Transverse colon (tissue), 4 donors: ENCODE data around the gene KLK13. TPM values are rescaled to one million over a fixed set of nuclear protein-coding genes. Genes with fewer than 3 reads are reported as not detected.

Experiments
- DNase-seq: peaks from one replicate; pipeline ENCODE4 v3.0.0-alpha.2; 2019
- H3K27ac ChIP-seq, 4 donors: fragments of 200-600 bp; sonication (generic); 2 replicates each; pipeline ENCODE4 v1.5.1; 2016 to 2018; ENCODE audit warnings: inconsistent platforms in 4 of 4
- H3K27me3 ChIP-seq: fragments of 200-600 bp; sonication (generic); 2 replicates; pipeline ENCODE4 v1.5.1; 2017; ENCODE audit warnings: inconsistent platforms
- H3K36me3 ChIP-seq, 4 donors: fragments of 200-600 bp; sonication (generic); 2 replicates each; pipeline ENCODE4 v1.5.1; 2017 to 2019; ENCODE audit warnings: inconsistent platforms in 4 of 4
- H3K4me1 ChIP-seq, 4 donors: fragments of 200-600 bp; sonication (generic); 2 replicates each; pipeline ENCODE4 v1.5.1; 2017 to 2020; ENCODE audit warnings: inconsistent platforms in 4 of 4
- H3K4me3 ChIP-seq, 4 donors: fragments of 200-600 bp; sonication (generic); 1 replicate in 1 of 4; 2 replicates in 3 of 4; pipeline versions ENCODE4 v1.5.1 to v1.6.1; 2017 to 2019; ENCODE audit warnings: inconsistent platforms in 4 of 4
- H3K9me3 ChIP-seq, 2 donors: fragments of 200-600 bp; sonication (generic); 2 replicates each; pipeline ENCODE4 v1.5.1; 2017 to 2019; ENCODE audit warnings: inconsistent platforms in 2 of 2
- EP300 ChIP-seq: sonication (generic); formaldehyde crosslinking; IDR thresholded peaks from one replicate; pipeline ENCODE4 v1.6.1; 2017; ENCODE audit warnings: antibody characterized with exemption, low read depth
- POLR2A ChIP-seq: fragments of 450-650 bp; IDR thresholded peaks from one replicate; pipeline ENCODE4 v1.6.1; 2016; ENCODE audit warnings: antibody characterized with exemption, mild to moderate bottlenecking, moderate library complexity
- POLR2AphosphoS5 ChIP-seq, 3 donors: sonication (generic); formaldehyde crosslinking; IDR thresholded peaks; one replicate each; pipeline ENCODE4 v1.6.1; 2016; ENCODE audit warnings: antibody characterized with exemption in 3 of 3
- WGBS, 2 donors: methylation state at CpG; one replicate each; pipeline ENCODE4 v1.1.5; 2018; ENCODE audit warnings: low coverage in 1 of 2; 5-methylcytosine and 5-hydroxymethylcytosine counted together
- in situ Hi-C, 4 donors: fragments of 200-750 bp; cut with MboI; loops; one replicate each; pipeline versions ENCODE4 v1.15.0 to v1.15.1; 2017; ENCODE audit warnings: low sequenced_read_pairs in 3 of 4, low pct_ligation_motif_present in 1 of 4, low pct_unique_long_range_greater_than_20kb in 1 of 4
- intact Hi-C: fragments of 100-400 bp; cut with DNase I; formaldehyde crosslinking; loops from one replicate; pipeline ENCODE4 v1.15.1; 2023; ENCODE audit warnings: low total_unique reads
- total RNA-seq, 4 donors: library from RNA; depleted of rRNA; stranded (reverse); fragments of >200 nt; gene quantifications; one replicate each; pipeline ENCODE4 v1.1.0, GENCODE V29; 2016
- TF ChIP-seq, protein P1 (sequence below), 5 experiments: fragments of 200-600 bp in 3 of 5; fragments of 450-650 bp in 2 of 5; sonication (generic) in 3 of 5; IDR thresholded peaks; 1 replicate in 2 of 5; 2 replicates in 3 of 5; pipeline ENCODE4 v1.5.1; 2016 to 2017; ENCODE audit warnings: antibody characterized with exemption in 5 of 5, inconsistent platforms in 3 of 5, mild to moderate bottlenecking in 2 of 5, moderate library complexity in 1 of 5

Gene KLK13
- total RNA-seq, 4 donors from 2014 or later = 3.3 TPM; not detected in 3

DNA sequence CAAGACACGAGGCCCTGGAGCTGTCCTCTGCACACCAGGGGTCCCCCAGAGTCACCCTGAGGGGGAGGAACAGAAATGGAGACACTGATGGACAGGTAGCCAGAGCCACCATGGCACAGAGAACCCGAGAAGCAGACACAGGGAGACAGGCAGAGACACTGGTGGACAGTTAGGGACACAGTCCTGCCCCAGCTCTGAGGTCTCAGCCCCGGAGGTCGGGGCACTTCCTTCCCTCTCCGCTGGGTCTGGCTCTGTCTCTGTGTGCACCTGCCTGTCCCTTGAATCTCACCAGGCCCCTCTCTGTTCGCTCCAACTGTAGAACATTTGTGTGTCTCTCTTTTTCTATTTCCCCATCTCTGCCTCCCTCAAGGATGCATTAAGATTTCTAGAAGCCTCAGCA lies 13.2 kb upstream of the KLK13 start:
- Histone ChIP-seq H3K4me3 (no peak overlapping the region), H3K36me3 (no peaks in the 10 kb centered on the region), H3K4me1 (no peaks in the 10 kb centered on the region), H3K9me3 (peaks cover 0 to 3% of the 10 kb centered on the region in 2 donors), H3K27me3 (peaks cover 10% of the 10 kb centered on the region), H3K27ac (no peak overlapping the region)
- no peak for DNase-seq
- intact Hi-C loops (no loop called here), in situ Hi-C loops (no loop called here)
- TF ChIP-seq EP300 (no peak), POLR2AphosphoS5 (IDR thresholded peaks at IDR 0.05) (no peak), POLR2A (no peak)
- TF ChIP-seq, protein P1, sequence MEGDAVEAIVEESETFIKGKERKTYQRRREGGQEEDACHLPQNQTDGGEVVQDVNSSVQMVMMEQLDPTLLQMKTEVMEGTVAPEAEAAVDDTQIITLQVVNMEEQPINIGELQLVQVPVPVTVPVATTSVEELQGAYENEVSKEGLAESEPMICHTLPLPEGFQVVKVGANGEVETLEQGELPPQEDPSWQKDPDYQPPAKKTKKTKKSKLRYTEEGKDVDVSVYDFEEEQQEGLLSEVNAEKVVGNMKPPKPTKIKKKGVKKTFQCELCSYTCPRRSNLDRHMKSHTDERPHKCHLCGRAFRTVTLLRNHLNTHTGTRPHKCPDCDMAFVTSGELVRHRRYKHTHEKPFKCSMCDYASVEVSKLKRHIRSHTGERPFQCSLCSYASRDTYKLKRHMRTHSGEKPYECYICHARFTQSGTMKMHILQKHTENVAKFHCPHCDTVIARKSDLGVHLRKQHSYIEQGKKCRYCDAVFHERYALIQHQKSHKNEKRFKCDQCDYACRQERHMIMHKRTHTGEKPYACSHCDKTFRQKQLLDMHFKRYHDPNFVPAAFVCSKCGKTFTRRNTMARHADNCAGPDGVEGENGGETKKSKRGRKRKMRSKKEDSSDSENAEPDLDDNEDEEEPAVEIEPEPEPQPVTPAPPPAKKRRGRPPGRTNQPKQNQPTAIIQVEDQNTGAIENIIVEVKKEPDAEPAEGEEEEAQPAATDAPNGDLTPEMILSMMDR (IDR thresholded peaks at IDR 0.05) = no peak
- WGBS, 2 donors = 70% methylated on average over 6 of the region's 6 CpGs; no CpG with 5 or more reads in 1 of the 2 donors

DNA sequence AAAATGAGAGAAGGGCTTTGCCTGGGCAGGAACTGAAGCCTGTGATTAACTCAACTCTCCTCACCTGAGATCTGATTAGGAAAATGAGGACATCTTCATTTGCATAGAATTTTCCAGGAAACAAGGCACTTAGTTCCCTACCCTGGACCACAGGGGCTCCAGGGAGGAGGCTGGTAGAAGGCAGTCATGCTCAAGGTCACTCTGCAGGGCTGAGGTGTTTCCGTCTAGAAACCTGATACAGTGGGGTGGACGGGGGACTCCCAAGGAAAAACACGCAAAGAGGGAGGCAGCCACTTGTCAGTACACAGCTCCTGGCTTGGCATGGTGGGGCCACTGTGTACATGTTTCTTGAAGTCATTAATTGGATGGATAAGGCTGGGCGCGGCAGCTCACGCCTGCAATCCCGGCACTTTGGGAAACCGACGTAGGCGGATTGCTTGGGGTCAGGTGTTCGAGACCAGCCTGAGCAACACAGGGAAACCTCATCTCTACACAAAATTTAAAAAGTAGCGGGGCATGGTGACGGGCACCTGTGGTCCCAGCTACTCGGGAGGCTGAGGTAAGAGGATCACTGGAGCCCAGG lies 11.8 kb upstream of the KLK13 start:
- intact Hi-C loops (no loop called here), in situ Hi-C loops (no loop called here)
- H3K27me3 ChIP-seq = peaks cover 4% of the 10 kb centered on the region
- H3K27ac ChIP-seq = no peak overlapping the region
- no peaks in the 10 kb centered on the region for H3K4me1 ChIP-seq
- H3K36me3 ChIP-seq = no peaks in the 10 kb centered on the region
- 0 to 73% methylated on average over 2 to 14 of the region's 14 CpGs for WGBS, 2 donors
- no peak for DNase-seq
- H3K4me3 ChIP-seq = no peak overlapping the region
- TF ChIP-seq POLR2AphosphoS5 (IDR thresholded peaks at IDR 0.05) (no peak), EP300 (no peak), POLR2A (no peak)
- TF ChIP-seq, protein P1 (IDR thresholded peaks at IDR 0.05) = no peak
- H3K9me3 ChIP-seq = peaks cover 0 to 3% of the 10 kb centered on the region in 2 donors

DNA sequence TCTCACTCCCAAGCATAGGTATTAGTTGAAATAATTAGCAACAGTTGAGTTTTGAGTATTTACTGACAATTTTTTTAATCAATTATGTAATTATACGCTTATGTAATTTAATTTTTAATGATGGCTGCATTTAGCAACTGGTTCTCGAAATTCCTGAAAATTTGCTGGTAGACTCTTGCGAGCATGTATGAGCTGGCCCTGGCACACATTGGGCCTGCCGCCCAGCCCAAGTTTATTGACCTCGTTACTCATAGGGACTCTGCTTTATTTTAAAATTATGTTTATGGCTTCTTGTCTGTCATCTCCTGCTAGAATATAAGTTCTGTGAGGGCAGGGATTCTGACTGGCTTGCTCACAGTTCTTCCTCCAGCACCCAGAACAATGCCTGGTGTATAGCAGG lies 11.1 kb upstream of the KLK13 start:
- in situ Hi-C loops (no loop called here), intact Hi-C loops (no loop called here)
- WGBS, 2 donors = 51 to 70% methylated on average over 5 of the region's 5 CpGs
- H3K4me1 ChIP-seq = no peaks in the 10 kb centered on the region
- H3K4me3 ChIP-seq = no peak overlapping the region
- TF ChIP-seq, protein P1 (IDR thresholded peaks at IDR 0.05) = no peak
- peaks cover 0 to 3% of the 10 kb centered on the region in 2 donors for H3K9me3 ChIP-seq
- H3K27me3 ChIP-seq = peaks cover 4% of the 10 kb centered on the region
- no peak for DNase-seq
- H3K36me3 ChIP-seq = no peaks in the 10 kb centered on the region
- no peak overlapping the region for H3K27ac ChIP-seq

DNA sequence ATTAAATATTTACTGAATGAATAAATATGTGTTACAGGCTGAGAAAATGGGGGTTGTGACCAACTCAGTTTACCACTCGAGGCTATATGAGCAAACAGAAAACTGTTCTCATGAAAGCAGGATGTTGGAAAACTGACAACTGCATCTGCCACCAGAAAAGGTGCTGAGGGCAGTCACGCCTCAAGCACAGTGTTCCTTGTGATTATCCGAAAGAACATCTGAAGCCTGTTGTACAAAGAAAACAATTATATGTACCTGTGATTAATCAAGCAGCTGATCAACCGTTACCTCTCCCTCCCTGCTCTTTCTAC lies 6.2 kb upstream of the KLK13 start:
- Histone ChIP-seq H3K4me1 (no peaks in the 10 kb centered on the region), H3K27me3 (peaks cover 10% of the 10 kb centered on the region), H3K27ac (no peak overlapping the region), H3K4me3 (no peak overlapping the region), H3K36me3 (no peaks in the 10 kb centered on the region), H3K9me3 (peaks cover 0 to 3% of the 10 kb centered on the region in 2 donors)
- no peak for DNase-seq
- WGBS, 2 donors = 45 to 58% methylated on average over 2 to 4 of the region's 4 CpGs
- in situ Hi-C loops (no loop called here), intact Hi-C loops (no loop called here)
- TF ChIP-seq POLR2AphosphoS5 (IDR thresholded peaks at IDR 0.05) (no peak), POLR2A (no peak), EP300 (no peak)
- TF ChIP-seq, protein P1 (IDR thresholded peaks at IDR 0.05) = no peak
